ENCODE data around the gene EDIL3. TPM values are rescaled to one million over a fixed set of nuclear protein-coding genes. Genes with fewer than 3 reads are reported as not detected.

The EDIL3 gene
- total RNA-seq: not detected

GRCh38 chr5:84384604-84385575, at the start of gene EDIL3:
EDIL3 (minus strand) TSS chr5:84384880; CDS start chr5:84384374, 506 bp downstream.
- H3K27ac Mint-ChIP-seq: no peak within 1 kb of the TSS
- H3K4me1 Mint-ChIP-seq: peaks cover 4% of the 10 kb centered on the region
- H3K36me3 Mint-ChIP-seq (ENCODE audit: low read depth): peaks cover 5% of the 10 kb centered on the region

GRCh38 chr5:84433461-84433860, 48.8 kb upstream of the EDIL3 start:
- H3K27me3 Mint-ChIP-seq: no peaks in the 10 kb centered on the region
- no peak for ATAC-seq (replicated peaks)
- no peaks in the 10 kb centered on the region for H3K36me3 Mint-ChIP-seq (ENCODE audit: low read depth)
- no peaks in the 10 kb centered on the region for H3K4me1 Mint-ChIP-seq
- no peaks in the 10 kb centered on the region for H3K9me3 Mint-ChIP-seq
- no peak overlapping the region for H3K4me3 Mint-ChIP-seq
- H3K27ac Mint-ChIP-seq: no peak overlapping the region

More at GRCh38 chr5:84384604-84385575, at the start of gene EDIL3:
- H3K27me3 Mint-ChIP-seq: peaks cover 32% of the 10 kb centered on the region
- H3K4me3 Mint-ChIP-seq: no peak within 1 kb of the TSS
- no peak for ATAC-seq (replicated peaks)
- no peaks in the 10 kb centered on the region for H3K9me3 Mint-ChIP-seq

- Mint-ChIP-seq H3K9me3 (no peaks in the 10 kb centered on the region), H3K36me3 (ENCODE audit: low read depth) (no peaks in the 10 kb centered on the region), H3K27ac (no peak overlapping the region), H3K27me3 (no peaks in the 10 kb centered on the region), H3K4me1 (no peaks in the 10 kb centered on the region), H3K4me3 (no peak overlapping the region)
- no peak for ATAC-seq (replicated peaks)
Measured at GRCh38 chr5:84430863-84431663, 46.4 kb upstream of the EDIL3 start.

- ATAC-seq (replicated peaks): no peak
- no peaks in the 10 kb centered on the region for H3K9me3 Mint-ChIP-seq
- no peaks in the 10 kb centered on the region for H3K36me3 Mint-ChIP-seq (ENCODE audit: low read depth)
- H3K27ac Mint-ChIP-seq: no peak overlapping the region
- no peaks in the 10 kb centered on the region for H3K4me1 Mint-ChIP-seq
- no peak overlapping the region for H3K4me3 Mint-ChIP-seq
- H3K27me3 Mint-ChIP-seq: no peaks in the 10 kb centered on the region
Measured at GRCh38 chr5:84430079-84430478, 45.4 kb upstream of the EDIL3 start.

- Mint-ChIP-seq H3K36me3 (ENCODE audit: low read depth) (no peaks in the 10 kb centered on the region), H3K4me1 (no peaks in the 10 kb centered on the region), H3K4me3 (no peak overlapping the region), H3K9me3 (peaks cover 4% of the 10 kb centered on the region), H3K27ac (no peak overlapping the region), H3K27me3 (no peaks in the 10 kb centered on the region)
- no peak for ATAC-seq (replicated peaks)
Measured at GRCh38 chr5:84425365-84425881, 40.7 kb upstream of the EDIL3 start.

- no peaks in the 10 kb centered on the region for H3K36me3 Mint-ChIP-seq (ENCODE audit: low read depth)
- no peaks in the 10 kb centered on the region for H3K27me3 Mint-ChIP-seq
- no peak overlapping the region for H3K27ac Mint-ChIP-seq
- no peaks in the 10 kb centered on the region for H3K4me1 Mint-ChIP-seq
- ATAC-seq (replicated peaks): no peak
- H3K9me3 Mint-ChIP-seq: peaks cover 3% of the 10 kb centered on the region
- no peak overlapping the region for H3K4me3 Mint-ChIP-seq
Measured at GRCh38 chr5:84419742-84420141, 35.1 kb upstream of the EDIL3 start.

- Mint-ChIP-seq H3K27me3 (no peaks in the 10 kb centered on the region), H3K4me1 (no peaks in the 10 kb centered on the region), H3K36me3 (ENCODE audit: low read depth) (no peaks in the 10 kb centered on the region), H3K4me3 (no peak overlapping the region), H3K9me3 (no peaks in the 10 kb centered on the region), H3K27ac (no peak overlapping the region)
- ATAC-seq (replicated peaks): no peak
Measured at GRCh38 chr5:84411832-84412605, 27.3 kb upstream of the EDIL3 start.

GRCh38 chr5:84406111-84406510, 21.4 kb upstream of the EDIL3 start:
- no peaks in the 10 kb centered on the region for H3K27me3 Mint-ChIP-seq
- H3K36me3 Mint-ChIP-seq (ENCODE audit: low read depth): no peaks in the 10 kb centered on the region
- no peak overlapping the region for H3K27ac Mint-ChIP-seq
- no peak for ATAC-seq (replicated peaks)
- H3K4me3 Mint-ChIP-seq: no peak overlapping the region
- no peaks in the 10 kb centered on the region for H3K9me3 Mint-ChIP-seq
- no peaks in the 10 kb centered on the region for H3K4me1 Mint-ChIP-seq

GRCh38 chr5:84403773-84404172, 19.1 kb upstream of the EDIL3 start:
- H3K27me3 Mint-ChIP-seq: no peaks in the 10 kb centered on the region
- no peaks in the 10 kb centered on the region for H3K4me1 Mint-ChIP-seq
- no peaks in the 10 kb centered on the region for H3K9me3 Mint-ChIP-seq
- peak; percentile 23 for ATAC-seq (replicated peaks)
- no peak overlapping the region for H3K27ac Mint-ChIP-seq
- H3K4me3 Mint-ChIP-seq: no peak overlapping the region
- H3K36me3 Mint-ChIP-seq (ENCODE audit: low read depth): no peaks in the 10 kb centered on the region

GRCh38 chr5:84397385-84397784, 12.7 kb upstream of the EDIL3 start:
- Mint-ChIP-seq H3K27me3 (no peaks in the 10 kb centered on the region), H3K27ac (no peak overlapping the region), H3K4me3 (no peak overlapping the region), H3K9me3 (no peaks in the 10 kb centered on the region), H3K4me1 (no peaks in the 10 kb centered on the region), H3K36me3 (ENCODE audit: low read depth) (no peaks in the 10 kb centered on the region)
- ATAC-seq (replicated peaks): no peak

- no peak for ATAC-seq (replicated peaks)
- H3K4me3 Mint-ChIP-seq: no peak overlapping the region
- H3K27ac Mint-ChIP-seq: no peak overlapping the region
- no peaks in the 10 kb centered on the region for H3K4me1 Mint-ChIP-seq
- no peaks in the 10 kb centered on the region for H3K36me3 Mint-ChIP-seq (ENCODE audit: low read depth)
- no peaks in the 10 kb centered on the region for H3K9me3 Mint-ChIP-seq
- no peaks in the 10 kb centered on the region for H3K27me3 Mint-ChIP-seq
Measured at GRCh38 chr5:84393969-84394368, 9.3 kb upstream of the EDIL3 start.

GRCh38 chr5:84392836-84393235, 8.2 kb upstream of the EDIL3 start:
- no peak for ATAC-seq (replicated peaks)
- Mint-ChIP-seq H3K36me3 (ENCODE audit: low read depth) (no peaks in the 10 kb centered on the region), H3K27ac (no peak overlapping the region), H3K9me3 (no peaks in the 10 kb centered on the region), H3K27me3 (no peaks in the 10 kb centered on the region), H3K4me1 (no peaks in the 10 kb centered on the region), H3K4me3 (no peak overlapping the region)

- Mint-ChIP-seq H3K27ac (no peak overlapping the region), H3K36me3 (ENCODE audit: low read depth) (peaks cover 5% of the 10 kb centered on the region), H3K27me3 (peaks cover 32% of the 10 kb centered on the region), H3K4me3 (no peak overlapping the region), H3K4me1 (peaks cover 4% of the 10 kb centered on the region), H3K9me3 (no peaks in the 10 kb centered on the region)
- ATAC-seq (replicated peaks): no peak
Measured at GRCh38 chr5:84385705-84386104, 1.0 kb upstream of the EDIL3 start.

Data from activated T-helper 17 cell treated with anti-CD3 and anti-CD28 coated beads, Interleukin-2, amount 50 U/mL, for 72 hours (primary cell).